Measurements from ENCODE around the gene SUSD3. TPM values are rescaled to one million over a fixed set of nuclear protein-coding genes. Genes with fewer than 3 reads are reported as not detected.

SUSD3 gene
- total and polyA plus RNA-seq, 2 of the 4 experiments (the other 2 are of a cell fraction), result 0.54 to 1.5 TPM

DNA sequence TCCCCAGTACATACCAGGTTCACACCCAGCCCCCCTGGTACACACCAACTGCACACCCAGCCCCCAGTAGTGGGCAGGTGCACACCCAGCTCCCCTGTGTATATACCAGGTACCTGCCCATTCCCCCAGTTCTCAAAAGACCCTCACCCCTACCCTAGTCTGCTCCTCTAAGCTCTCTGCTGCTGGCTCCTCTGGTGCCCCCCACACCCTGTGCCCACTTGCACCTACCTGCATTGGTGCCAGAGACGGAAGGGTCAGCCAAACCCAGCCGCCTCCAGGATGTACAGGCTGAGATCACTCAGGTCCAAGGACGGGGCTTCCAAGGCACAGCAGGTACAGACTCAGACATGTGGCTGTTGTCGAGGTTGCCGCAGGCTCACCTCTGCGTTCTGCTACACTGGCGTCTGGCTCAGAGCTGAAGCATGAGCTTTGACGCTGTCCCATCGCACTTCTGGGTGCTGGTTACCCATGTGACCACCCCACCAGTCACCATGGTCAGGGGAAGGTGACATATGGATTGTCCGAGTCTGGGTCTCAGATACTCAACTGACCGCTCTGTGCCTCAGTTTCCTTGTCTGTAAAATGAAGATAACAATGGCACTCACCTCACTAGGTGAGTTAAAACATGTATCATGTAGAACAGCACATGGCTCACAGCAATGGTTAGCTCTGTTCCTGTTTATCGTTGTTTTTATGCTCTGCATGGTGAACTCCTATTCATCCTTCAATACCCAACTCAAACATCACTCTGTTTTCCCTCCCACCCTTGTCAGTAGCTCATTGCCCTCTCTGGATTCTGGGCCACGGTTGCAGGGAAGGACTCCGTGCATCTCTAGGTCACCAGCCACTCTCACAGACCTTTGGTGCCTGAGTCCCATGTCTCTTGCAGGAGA lies 45.3 kb upstream of the SUSD3 start:
- TF ChIP-seq, protein P1, sequence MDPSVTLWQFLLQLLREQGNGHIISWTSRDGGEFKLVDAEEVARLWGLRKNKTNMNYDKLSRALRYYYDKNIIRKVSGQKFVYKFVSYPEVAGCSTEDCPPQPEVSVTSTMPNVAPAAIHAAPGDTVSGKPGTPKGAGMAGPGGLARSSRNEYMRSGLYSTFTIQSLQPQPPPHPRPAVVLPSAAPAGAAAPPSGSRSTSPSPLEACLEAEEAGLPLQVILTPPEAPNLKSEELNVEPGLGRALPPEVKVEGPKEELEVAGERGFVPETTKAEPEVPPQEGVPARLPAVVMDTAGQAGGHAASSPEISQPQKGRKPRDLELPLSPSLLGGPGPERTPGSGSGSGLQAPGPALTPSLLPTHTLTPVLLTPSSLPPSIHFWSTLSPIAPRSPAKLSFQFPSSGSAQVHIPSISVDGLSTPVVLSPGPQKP (IDR thresholded peaks at IDR 0.05; ENCODE audit: borderline replicate concordance, low read depth, low read length), result no peak
- TF ChIP-seq FOS (IDR thresholded peaks at IDR 0.05; ENCODE audit: low read depth, low read length) (no peak), SMC3 (IDR thresholded peaks at IDR 0.05; ENCODE audit: low read depth, low read length) (no peak), NFE2L2 (IDR thresholded peaks at IDR 0.05; ENCODE audit: low read depth, low read length) (no peak), MXI1 (IDR thresholded peaks at IDR 0.05; ENCODE audit: borderline replicate concordance, low read depth, low read length) (no peak), CEBPB (IDR thresholded peaks at IDR 0.05; ENCODE audit: low read depth, low read length) (no peak)
- H3K4me3 ChIP-seq (ENCODE audit: insufficient read depth, low read depth, low read length), result no peak overlapping the region
- no peak overlapping the region for H2AK9ac ChIP-seq (replicated peaks; ENCODE audit: low read depth, low read length, poor library complexity)
- no peak overlapping the region for H3K56ac ChIP-seq (ENCODE audit: extremely low read depth, insufficient read depth, low read length)
- in situ Hi-C loops (cut with MboI; ENCODE audit: low sequenced_read_pairs), result loop anchor here (25.0 kb wide), 1 partner anchor 299 kb away; no protein-coding TSS in a partner anchor
- no peak overlapping the region for H4K91ac ChIP-seq (ENCODE audit: insufficient read depth, low read depth, low read length)
- H2BK120ac ChIP-seq (ENCODE audit: low read depth, low read length), result no peak overlapping the region
- H3K4me1 ChIP-seq (ENCODE audit: control insufficient read depth, insufficient read depth, low read length), result no peaks in the 10 kb centered on the region
- H3K18ac ChIP-seq (ENCODE audit: low read depth, low read length), result no peak overlapping the region
- no peak overlapping the region for H3K27ac ChIP-seq (ENCODE audit: insufficient read depth, low read length)
- H3K23ac ChIP-seq (ENCODE audit: low read depth, low read length), result no peak overlapping the region
- H2BK5ac ChIP-seq (ENCODE audit: low read depth, low read length, poor library complexity, severe bottlenecking), result no peak overlapping the region
- CTCF ChIA-PET, result no interaction called here
- H3K9ac ChIP-seq (ENCODE audit: low read depth, low read length), result no peak overlapping the region
- H4K8ac ChIP-seq (ENCODE audit: low read depth in 2 of 2, low read length in 2 of 2), result no peak overlapping the region
- H3K4me2 ChIP-seq (ENCODE audit: low read depth, low read length), result no peak overlapping the region
- H2AFZ ChIP-seq (replicated peaks; ENCODE audit: low read length, poor library complexity), result no peak overlapping the region
- H3K4ac ChIP-seq (ENCODE audit: low read depth, low read length), result no peak overlapping the region
- intact Hi-C loops (cut with micrococcal nuclease), result no loop called here
- dilution Hi-C loops (cut with HindIII; ENCODE audit: low sequenced_read_pairs, unreplicated experiment), result no loop called here
- H2AK5ac ChIP-seq (ENCODE audit: low read depth, low read length), result no peak overlapping the region
- POLR2A ChIA-PET (ENCODE audit: unreplicated experiment), result no interaction called here
- H2BK15ac ChIP-seq (ENCODE audit: low read depth, low read length), result no peak overlapping the region
- H3K36me3 ChIP-seq (ENCODE audit: control insufficient read depth, insufficient read depth, low read length), result no peaks in the 10 kb centered on the region
- no peaks in the 10 kb centered on the region for H3K9me1 ChIP-seq (ENCODE audit: insufficient read depth, low read length)
- no peaks in the 10 kb centered on the region for H4K20me1 ChIP-seq (ENCODE audit: insufficient read depth, low read length)
- H3K27me3 ChIP-seq (ENCODE audit: control insufficient read depth, insufficient read depth, low read length), result peaks cover 5% of the 10 kb centered on the region; the same call in 1 of the 2 replicates
- no peak overlapping the region for H2BK20ac ChIP-seq (ENCODE audit: low read depth, low read length)
- 100% methylated on average over 3 of the region's 14 CpGs; no CpG with 5 or more reads in 1 of the 2 experiments for WGBS, 2 experiments (ENCODE audit: extremely low coverage in 2 of 2, insufficient read length in 1 of 2)
- no peaks in the 10 kb centered on the region for H3K9me3 ChIP-seq (ENCODE audit: control insufficient read depth, insufficient read depth, low read length)
- ATAC-seq (ENCODE audit: low read depth) (no peak), DNase-seq (no peak)
- no peaks in the 10 kb centered on the region for H3K79me1 ChIP-seq (ENCODE audit: low read depth in 1 of 2, low read length in 2 of 2)
- no peak overlapping the region for H3K14ac ChIP-seq (replicated peaks; ENCODE audit: low read depth, low read length)
- no peak overlapping the region for H4K5ac ChIP-seq (ENCODE audit: low read depth, low read length)
- no TSS peak for BruUV-seq (replicated peaks)
